H1 (cell line): Measurements from ENCODE around the gene IFNG. TPM values are rescaled to one million over a fixed set of nuclear protein-coding genes. Genes with fewer than 3 reads are reported as not detected.

Source experiments
- CTCF ChIA-PET: fragments of 300-600 bp; sonication (Branson Sonifier 250); formaldehyde crosslinking; loops from one replicate; lab custom pipeline; 2021; ENCODE audit not compliant: partially characterized antibody; lab: Charles Lee
- POLR2A ChIA-PET: fragments of 300-600 bp; sonication (Branson Sonifier 250); formaldehyde crosslinking; loops from one replicate; lab custom pipeline; 2021; ENCODE audit warnings: inconsistent platforms; ENCODE audit not compliant: partially characterized antibody; lab: Charles Lee
- DNase-seq, 2 experiments: peaks; one replicate each; pipeline versions ENCODE4 v3.0.0 to v3.0.0-alpha.2; 2010 to 2022; ENCODE audit warnings: low spot score in 2 of 2, low read depth in 1 of 2, mixed read lengths in 1 of 2
- FAIRE-seq: peaks from 2 replicates; lab custom pipeline; 2011; peaks lifted over from hg19 to GRCh38; lab: Jason Lieb, UNC
- H2AFZ ChIP-seq: 2 replicates; pipeline ENCODE4 v1.8.1; 2012; ENCODE audit warnings: low read length, inconsistent platforms
- H2AK5ac ChIP-seq: 2 replicates; pipeline ENCODE4 v1.6.1; 2013; ENCODE audit warnings: low read depth, low read length
- H2BK120ac ChIP-seq: replicated peaks from 2 replicates; pipeline ENCODE3; 2013; ENCODE audit warnings: low read depth, low read length, inconsistent platforms
- H2BK12ac ChIP-seq: 2 replicates; pipeline ENCODE4 v1.6.1; 2013; ENCODE audit warnings: low read depth, low read length
- H2BK15ac ChIP-seq: 2 replicates; pipeline ENCODE4 v1.6.1; 2013; ENCODE audit warnings: low read length
- H2BK20ac ChIP-seq: 2 replicates; pipeline ENCODE4 v1.6.1; 2013; ENCODE audit warnings: low read length
- H2BK5ac ChIP-seq: 2 replicates; pipeline ENCODE4 v1.6.1; 2013; ENCODE audit warnings: low read depth, low read length
- H3K14ac ChIP-seq: 2 replicates; pipeline ENCODE4 v1.6.1; 2013; ENCODE audit warnings: inconsistent platforms; ENCODE audit not compliant: insufficient read length
- H3K18ac ChIP-seq: 2 replicates; pipeline ENCODE4 v1.6.1; 2013; ENCODE audit warnings: low read length; ENCODE audit errors: extremely low read depth
- H3K23ac ChIP-seq: 2 replicates; pipeline ENCODE4 v1.6.1; 2013; ENCODE audit warnings: inconsistent platforms; ENCODE audit not compliant: insufficient read length
- H3K23me2 ChIP-seq: 2 replicates; pipeline ENCODE4 v1.6.1; 2013; ENCODE audit warnings: low read depth, low read length
- H3K27ac ChIP-seq: 2 replicates; pipeline ENCODE4 v1.6.1; 2011; ENCODE audit warnings: low read depth, low read length, inconsistent platforms
- H3K27me3 ChIP-seq, 4 experiments: replicated peaks in 1 of 4; 1 replicate in 1 of 4; 2 replicates in 3 of 4; pipeline versions ENCODE4 v1.6.1 to v1.8.1; 2011 to 2013; ENCODE audit warnings: low read length in 3 of 4, mild to moderate bottlenecking in 3 of 4, inconsistent platforms in 2 of 4, mixed read lengths in 2 of 4, moderate library complexity in 1 of 4; ENCODE audit not compliant: control insufficient read depth in 3 of 4, insufficient read depth in 3 of 4; ENCODE audit errors: extremely low read depth in 1 of 4
- H3K36me3 ChIP-seq, 4 experiments: 2 replicates each; pipeline versions ENCODE4 v1.6.1 to v1.8.1; 2011 to 2013; ENCODE audit warnings: mild to moderate bottlenecking in 4 of 4, low read length in 3 of 4, moderate library complexity in 2 of 4, control low read depth in 1 of 4, inconsistent platforms in 1 of 4; ENCODE audit not compliant: insufficient read depth in 4 of 4, control insufficient read depth in 2 of 4
- H3K4ac ChIP-seq: replicated peaks from 2 replicates; pipeline ENCODE3; 2013; ENCODE audit warnings: low read length, low read depth, mixed read lengths, inconsistent platforms; ENCODE audit not compliant: insufficient read length
- H3K4me1 ChIP-seq, 4 experiments: replicated peaks in 1 of 4; 1 replicate in 1 of 4; 2 replicates in 3 of 4; pipeline versions ENCODE4 v1.6.1 to v1.8.1; 2011 to 2013; ENCODE audit warnings: low read length in 3 of 4, inconsistent platforms in 2 of 4, mixed read lengths in 1 of 4; ENCODE audit not compliant: insufficient read depth in 4 of 4, control insufficient read depth in 3 of 4
- H3K4me2 ChIP-seq, 2 experiments: 2 replicates each; pipeline versions ENCODE4 v1.6.1 to v1.8.1; 2011 to 2013; ENCODE audit warnings: low read depth in 2 of 2, low read length in 2 of 2, control low read depth in 1 of 2, inconsistent platforms in 1 of 2, mild to moderate bottlenecking in 1 of 2; ENCODE audit not compliant: insufficient read depth in 1 of 2
- H3K4me3 ChIP-seq, 4 experiments: fragments of 200-600, 300-600 bp in 1 of 4; sonication (generic), shearing (Covaris generic), sonication (Bioruptor Twin) in 1 of 4; 2 replicates each; pipeline versions ENCODE4 v1.5.1 to v1.8.1; 2011 to 2016; ENCODE audit warnings: low read length in 4 of 4, low read depth in 3 of 4, control low read depth in 2 of 4, inconsistent platforms in 2 of 4, mild to moderate bottlenecking in 2 of 4, mixed read lengths in 1 of 4, moderate library complexity in 1 of 4; ENCODE audit not compliant: insufficient read depth in 2 of 4; ENCODE audit errors: extremely low read depth in 1 of 4
- H3K56ac ChIP-seq: replicated peaks from 2 replicates; pipeline ENCODE3; 2013; ENCODE audit warnings: low read depth, mild to moderate bottlenecking, mixed read lengths, low read length, inconsistent platforms; ENCODE audit not compliant: insufficient read length
- H3K79me1 ChIP-seq: 2 replicates; pipeline ENCODE4 v1.6.1; 2013; ENCODE audit warnings: low read depth, low read length, control low read depth
- H3K79me2 ChIP-seq, 2 experiments: 2 replicates each; pipeline versions ENCODE4 v1.6.1 to v1.8.1; 2012 to 2013; ENCODE audit warnings: low read length in 2 of 2, mild to moderate bottlenecking in 2 of 2, inconsistent platforms in 1 of 2; ENCODE audit not compliant: insufficient read depth in 2 of 2, control insufficient read depth in 1 of 2
- H3K9ac ChIP-seq, 4 experiments: replicated peaks in 1 of 4; 1 replicate in 1 of 4; 2 replicates in 3 of 4; pipeline versions ENCODE4 v1.6.1 to v1.8.1; 2011 to 2013; ENCODE audit warnings: low read depth in 3 of 4, low read length in 3 of 4, control low read depth in 2 of 4, mild to moderate bottlenecking in 2 of 4, moderate library complexity in 2 of 4, inconsistent platforms in 1 of 4; ENCODE audit errors: extremely low read depth in 1 of 4
- H3K9me3 ChIP-seq, 2 experiments: 2 replicates each; pipeline versions ENCODE4 v1.6.1 to v1.8.1; 2012 to 2013; ENCODE audit warnings: mild to moderate bottlenecking in 2 of 2, moderate library complexity in 2 of 2, control low read depth in 1 of 2, inconsistent platforms in 1 of 2, low read depth in 1 of 2, low read length in 1 of 2, mixed read lengths in 1 of 2; ENCODE audit not compliant: insufficient read depth in 2 of 2
- H4K20me1 ChIP-seq, 2 experiments: replicated peaks in 1 of 2; 2 replicates each; pipeline versions ENCODE3 to v1.8.1; 2011 to 2013; ENCODE audit warnings: inconsistent platforms in 2 of 2, low read length in 2 of 2, mild to moderate bottlenecking in 1 of 2; ENCODE audit not compliant: insufficient read depth in 2 of 2, control insufficient read depth in 1 of 2
- H4K5ac ChIP-seq: 2 replicates; pipeline ENCODE4 v1.6.1; 2013; ENCODE audit warnings: low read length, low read depth, mixed read lengths, inconsistent platforms; ENCODE audit not compliant: insufficient read length
- H4K8ac ChIP-seq: 2 replicates; pipeline ENCODE4 v1.8.0; 2013; ENCODE audit warnings: mild to moderate bottlenecking, moderate library complexity, low read length, inconsistent platforms; ENCODE audit not compliant: insufficient read depth; ENCODE audit errors: extremely low read depth
- H4K91ac ChIP-seq: replicated peaks from 2 replicates; pipeline ENCODE3; 2013; ENCODE audit warnings: low read length, mixed read lengths, inconsistent platforms; ENCODE audit not compliant: insufficient read length
- CHD2 ChIP-seq: IDR thresholded peaks from 2 replicates; pipeline ENCODE4 v1.6.1; 2012; ENCODE audit warnings: low read length, improper control_type of control experiment
- EZH2 ChIP-seq: fragments of 200-600 bp; sonication (generic); IDR thresholded peaks from 2 replicates; pipeline ENCODE4 v1.7.1; 2012; ENCODE audit warnings: low read depth, mild to moderate bottlenecking, moderate library complexity, low read length, inconsistent platforms; ENCODE audit not compliant: severe bottlenecking
- GTF2F1 ChIP-seq: IDR thresholded peaks from 2 replicates; pipeline ENCODE4 v1.6.1; 2012; ENCODE audit warnings: low read depth, low read length, improper control_type of control experiment, borderline replicate concordance
- MAFK ChIP-seq: IDR thresholded peaks from 2 replicates; pipeline ENCODE4 v1.6.1; 2012; ENCODE audit warnings: low read depth, mild to moderate bottlenecking, improper control_type of control experiment, low read length
- NRF1 ChIP-seq: IDR thresholded peaks from 2 replicates; pipeline ENCODE4 v1.6.1; 2011; ENCODE audit warnings: mild to moderate bottlenecking, low read depth, low read length, improper control_type of control experiment
- POLR2AphosphoS5 ChIP-seq: IDR thresholded peaks from 2 replicates; pipeline ENCODE4 v1.6.1; 2011; ENCODE audit warnings: low read depth, low read length
- RFX5 ChIP-seq: IDR thresholded peaks from 2 replicates; pipeline ENCODE4 v1.6.1; 2011; ENCODE audit warnings: low read depth, low read length, improper control_type of control experiment, borderline replicate concordance
- SIX5 ChIP-seq: IDR thresholded peaks from 2 replicates; pipeline ENCODE4 v1.6.1; 2011; ENCODE audit warnings: mild to moderate bottlenecking, low read depth, low read length
- SP4 ChIP-seq: IDR thresholded peaks from 2 replicates; pipeline ENCODE4 v1.6.1; 2012; ENCODE audit warnings: low read length, inconsistent platforms
- TAF1 ChIP-seq: IDR thresholded peaks from 2 replicates; pipeline ENCODE4 v1.6.1; 2011; ENCODE audit warnings: mild to moderate bottlenecking, low read depth, low read length
- TEAD4 ChIP-seq: IDR thresholded peaks from 2 replicates; pipeline ENCODE4 v1.6.1; 2012; ENCODE audit warnings: low read depth, low read length, inconsistent platforms, mixed read lengths
- YY1 ChIP-seq: IDR thresholded peaks from 2 replicates; pipeline ENCODE4 v1.6.1; 2011; ENCODE audit warnings: low read depth, mild to moderate bottlenecking, low read length
- WGBS, 2 experiments: shearing (Covaris generic) in 1 of 2; methylation state at CpG; one replicate each; pipeline versions ENCODE4 v1.1.6 to v1.1.7; 2013 to 2015; ENCODE audit warnings: low lambda C conversion rate in 2 of 2, mixed read lengths in 2 of 2, inconsistent platforms in 1 of 2, low coverage in 1 of 2, missing lambda C conversion rate in 1 of 2; ENCODE audit not compliant: insufficient replicate concordance in 2 of 2, insufficient coverage in 1 of 2, insufficient read length in 1 of 2; ENCODE audit errors: extremely low coverage in 1 of 2, missing lambda C conversion rate in 1 of 2; 5-methylcytosine and 5-hydroxymethylcytosine counted together
- polyA plus RNA-seq, 7 experiments: library from polyadenylated mRNA; depleted of rRNA in 3 of 7; stranded (reverse) in 5 of 7; unstranded in 2 of 7; fragments of >200 nt in 5 of 7; fragments of 200-250 nt in 2 of 7; gene quantifications; 1 replicate in 5 of 7; 2 replicates in 1 of 7; 4 replicates in 1 of 7; pipeline versions ENCODE4 v1.2.1 to v1.2.3, GENCODE V29; 2011 to 2013; ENCODE audit warnings: missing spikeins in 2 of 7, mixed read lengths in 2 of 7
- total RNA-seq: library from RNA; stranded (reverse); fragmentation: NEBNext Ultra II Directional; extraction: Animal tissue kit (Norgen Biotek cat#: 25700); gene quantifications from 2 replicates; pipeline ENCODE4 v1.2.1, GENCODE V29; 2021
- TF ChIP-seq, protein P1 (sequence below): IDR thresholded peaks from 2 replicates; pipeline ENCODE4 v1.6.1; 2012; ENCODE audit warnings: inconsistent platforms

The IFNG gene
- total and polyA plus RNA-seq, 2 of the 8 experiments (the other 6 are each of a cell fraction or from before 2014, with no cell fraction given) = not detected

DNA sequence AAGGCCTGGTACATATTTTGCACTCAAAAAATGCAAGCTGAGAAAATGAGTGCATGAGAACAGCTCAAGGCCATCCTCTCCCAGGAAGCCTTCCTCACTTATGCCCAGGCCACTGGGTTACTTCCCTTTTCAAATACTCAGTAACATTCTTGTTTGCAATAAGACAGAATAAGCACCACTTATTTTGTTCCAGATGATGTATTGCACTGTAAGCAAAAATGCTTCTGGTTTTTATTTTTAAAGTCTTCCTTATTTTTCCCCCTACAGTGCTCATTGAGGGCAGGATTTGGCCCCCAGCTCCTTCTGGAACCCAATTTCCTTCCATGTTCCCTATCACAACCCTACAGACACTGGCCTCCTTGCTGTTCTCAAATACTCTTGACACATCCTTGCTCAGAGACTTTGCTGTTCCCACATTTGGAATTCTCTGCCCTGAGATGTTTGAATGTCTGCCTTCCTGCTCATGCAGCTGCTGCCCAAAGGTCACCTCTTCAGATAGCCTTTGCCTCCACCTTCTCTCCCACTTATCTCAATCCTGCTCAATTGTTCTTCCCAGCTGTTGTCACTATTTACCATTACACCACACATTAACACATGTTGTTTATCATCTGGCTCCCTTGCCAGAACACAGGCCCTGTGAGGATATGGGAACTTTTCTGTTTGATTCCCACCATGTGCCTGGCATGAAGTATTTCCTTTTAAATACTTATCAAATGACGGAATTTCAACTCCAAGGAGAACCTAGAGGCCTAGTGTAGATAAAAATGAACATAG, 49.9 kb downstream of the IFNG start:
- no peak overlapping the region for H3K9ac ChIP-seq
- H3K23me2 ChIP-seq = no peaks in the 10 kb centered on the region
- H3K4me2 ChIP-seq = no peak overlapping the region
- no peaks in the 10 kb centered on the region for H3K4me1 ChIP-seq
- H4K91ac ChIP-seq = no peak overlapping the region
- H3K27ac ChIP-seq = no peak overlapping the region
- DNase-seq (no peak), FAIRE-seq (no peak)
- H3K56ac ChIP-seq = no peak overlapping the region
- no peaks in the 10 kb centered on the region for H3K79me2 ChIP-seq
- H3K4ac ChIP-seq = no peak overlapping the region
- H3K36me3 ChIP-seq = no peaks in the 10 kb centered on the region
- H4K20me1 ChIP-seq = no peaks in the 10 kb centered on the region
- H2BK120ac ChIP-seq = no peak overlapping the region
- H3K79me1 ChIP-seq = no peaks in the 10 kb centered on the region
- H4K8ac ChIP-seq = no peak overlapping the region
- no peak overlapping the region for H3K18ac ChIP-seq
- no peak overlapping the region for H2BK12ac ChIP-seq
- H2AFZ ChIP-seq = no peak overlapping the region
- no peak overlapping the region for H2BK5ac ChIP-seq
- no peak overlapping the region for H2BK15ac ChIP-seq
- H3K27me3 ChIP-seq = no peaks in the 10 kb centered on the region
- no peak overlapping the region for H4K5ac ChIP-seq
- no peak overlapping the region for H3K23ac ChIP-seq
- H3K4me3 ChIP-seq = no peak overlapping the region
- no peak overlapping the region for H2AK5ac ChIP-seq
- no peak overlapping the region for H3K14ac ChIP-seq
- no peak overlapping the region for H2BK20ac ChIP-seq
- CTCF ChIA-PET = interaction anchor here (1.3 to 1.8 kb wide), 4 partner anchors 8 to 49 kb away, joined by 3 to 5 read pairs (median 4); partner anchors contain the start of gene IFNG
- no peaks in the 10 kb centered on the region for H3K9me3 ChIP-seq
- WGBS, 2 experiments = 94% methylated on average over 1 of the region's 1 CpG; no CpG with 5 or more reads in 1 of the 2 experiments
- POLR2A ChIA-PET = interaction anchor here (0.8 kb wide), 1 partner anchor 9 kb away, joined by 6 read pairs; no protein-coding TSS in a partner anchor
- TF ChIP-seq RFX5 (no peak), GTF2F1 (no peak), TEAD4 (no peak), MAFK (no peak), CHD2 (no peak), TAF1 (no peak), YY1 (no peak), POLR2AphosphoS5 (no peak), SP4 (no peak), NRF1 (no peak), EZH2 (no peak), SIX5 (no peak)
- TF ChIP-seq, protein P1, sequence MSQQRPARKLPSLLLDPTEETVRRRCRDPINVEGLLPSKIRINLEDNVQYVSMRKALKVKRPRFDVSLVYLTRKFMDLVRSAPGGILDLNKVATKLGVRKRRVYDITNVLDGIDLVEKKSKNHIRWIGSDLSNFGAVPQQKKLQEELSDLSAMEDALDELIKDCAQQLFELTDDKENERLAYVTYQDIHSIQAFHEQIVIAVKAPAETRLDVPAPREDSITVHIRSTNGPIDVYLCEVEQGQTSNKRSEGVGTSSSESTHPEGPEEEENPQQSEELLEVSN = no peak
